Thyroid gland (tissue), 4 donors: Measurements from ENCODE around the gene FOSL2.

ENCODE experiments used
- POLR2A ChIP-seq, 2 donors: fragments of 450-650 bp; IDR thresholded peaks; one replicate each; pipeline ENCODE4 v1.6.1; 2017; ENCODE audit warnings: antibody characterized with exemption in 2 of 2, mild to moderate bottlenecking in 2 of 2, moderate library complexity in 1 of 2
- TF ChIP-seq, protein P1 (sequence below), 6 experiments: fragments of 200-600 bp in 3 of 6; fragments of 450-650 bp in 3 of 6; sonication (generic) in 3 of 6; IDR thresholded peaks; one replicate each; pipeline ENCODE4 v1.5.1; 2016 to 2019; ENCODE audit warnings: antibody characterized with exemption in 6 of 6, mild to moderate bottlenecking in 2 of 6, inconsistent platforms in 1 of 6, moderate library complexity in 1 of 6

DNA sequence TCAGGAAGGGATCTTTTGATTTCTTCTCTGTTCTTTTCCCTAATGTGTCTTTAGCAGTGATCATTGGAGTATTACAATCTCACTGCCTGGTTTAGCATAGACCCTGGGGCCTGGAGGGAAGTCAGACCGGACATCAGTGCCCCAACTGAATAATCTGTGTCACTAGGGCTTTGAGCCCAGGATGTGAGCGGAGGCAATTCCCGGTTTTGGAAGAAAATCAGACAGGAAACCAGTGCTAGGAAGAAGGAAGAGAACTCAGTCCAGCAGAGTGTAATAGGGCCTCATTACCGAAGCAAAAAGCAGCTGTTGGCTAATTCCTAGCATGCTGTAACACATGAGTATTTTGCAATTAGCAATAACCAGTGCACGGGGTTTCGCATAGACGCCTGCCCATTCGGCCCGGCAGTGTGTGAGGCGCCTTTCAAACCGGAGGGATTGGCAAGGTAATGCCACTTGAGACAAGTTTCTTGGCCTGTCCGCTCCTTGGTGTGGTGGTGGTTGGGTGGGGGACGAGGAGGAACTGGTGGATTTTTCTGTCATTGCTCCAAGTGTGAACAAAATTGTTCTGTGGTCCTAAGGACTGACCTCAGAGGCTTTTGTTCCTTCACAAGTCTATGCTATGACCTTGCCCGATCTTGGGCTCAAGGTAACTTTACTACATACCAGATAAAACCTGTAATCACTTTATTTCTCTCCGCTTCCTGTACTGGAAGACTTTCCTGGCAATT, 2.8 kb downstream of the FOSL2 start:
- TF ChIP-seq POLR2A (IDR thresholded peaks at IDR 0.05): peak in 1 of 2 donors; percentile 41
- TF ChIP-seq, protein P1, sequence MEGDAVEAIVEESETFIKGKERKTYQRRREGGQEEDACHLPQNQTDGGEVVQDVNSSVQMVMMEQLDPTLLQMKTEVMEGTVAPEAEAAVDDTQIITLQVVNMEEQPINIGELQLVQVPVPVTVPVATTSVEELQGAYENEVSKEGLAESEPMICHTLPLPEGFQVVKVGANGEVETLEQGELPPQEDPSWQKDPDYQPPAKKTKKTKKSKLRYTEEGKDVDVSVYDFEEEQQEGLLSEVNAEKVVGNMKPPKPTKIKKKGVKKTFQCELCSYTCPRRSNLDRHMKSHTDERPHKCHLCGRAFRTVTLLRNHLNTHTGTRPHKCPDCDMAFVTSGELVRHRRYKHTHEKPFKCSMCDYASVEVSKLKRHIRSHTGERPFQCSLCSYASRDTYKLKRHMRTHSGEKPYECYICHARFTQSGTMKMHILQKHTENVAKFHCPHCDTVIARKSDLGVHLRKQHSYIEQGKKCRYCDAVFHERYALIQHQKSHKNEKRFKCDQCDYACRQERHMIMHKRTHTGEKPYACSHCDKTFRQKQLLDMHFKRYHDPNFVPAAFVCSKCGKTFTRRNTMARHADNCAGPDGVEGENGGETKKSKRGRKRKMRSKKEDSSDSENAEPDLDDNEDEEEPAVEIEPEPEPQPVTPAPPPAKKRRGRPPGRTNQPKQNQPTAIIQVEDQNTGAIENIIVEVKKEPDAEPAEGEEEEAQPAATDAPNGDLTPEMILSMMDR (IDR thresholded peaks at IDR 0.05): no peak
